PC-3 (cell line): ENCODE data around the gene XYLT2. TPM values are rescaled to one million over a fixed set of nuclear protein-coding genes. Genes with fewer than 3 reads are reported as not detected.
A peak's percentile ranks its signal among the peaks of the same experiment; 100 is the strongest.

ENCODE experiments used
- ATAC-seq: fragments of 200-7000 bp; cut with Tn5 transposase; 2 replicates; pipeline ENCODE4 v1.9.1; 2020; ENCODE audit warnings: mild to moderate bottlenecking, moderate library complexity
- BruUV-seq: library from RNA; stranded (reverse); fragments of 400-500 nt; replicated peaks from 2 replicates; lab custom pipeline; 2021; lab: Mats Ljungman, UMichigan
- CTCF ChIA-PET: fragments of 300-600 bp; sonication (Branson Sonifier 250); formaldehyde crosslinking; loops from one replicate; lab custom pipeline; 2022; ENCODE audit warnings: antibody characterized with exemption; lab: Charles Lee
- POLR2A ChIA-PET: fragments of 300-600 bp; sonication (Branson Sonifier 250); formaldehyde crosslinking; loops from one replicate; lab custom pipeline; 2022; ENCODE audit warnings: antibody characterized with exemption; ENCODE audit not compliant: unreplicated experiment; lab: Charles Lee
- DNase-seq: peaks from one replicate; pipeline ENCODE4 v3.0.0-alpha.2; 2015
- H2AFZ ChIP-seq: fragments of 300-600 bp; sonication (generic); 2 replicates; pipeline ENCODE4 v1.6.0; 2016; ENCODE audit warnings: antibody characterized with exemption, low read length
- H3F3A ChIP-seq: fragments of 300-600 bp; sonication (generic); one replicate; pipeline ENCODE4 v1.6.0; 2017; ENCODE audit warnings: antibody characterized with exemption, low read length, control low read depth, mild to moderate bottlenecking; ENCODE audit not compliant: unreplicated experiment
- H3K27ac ChIP-seq: fragments of 300-600 bp; sonication (generic); 2 replicates; pipeline ENCODE4 v1.5.1; 2016; ENCODE audit warnings: mild to moderate bottlenecking, low read length
- H3K27me3 ChIP-seq: fragments of 300-600 bp; sonication (generic); 2 replicates; pipeline ENCODE4 v1.6.1; 2016; ENCODE audit warnings: low read length, mixed read lengths
- H3K36me3 ChIP-seq: fragments of 300-600 bp; sonication (generic); 2 replicates; pipeline ENCODE4 v1.6.1; 2016; ENCODE audit warnings: low read depth, mixed run types, low read length, mixed read lengths
- H3K4me1 ChIP-seq: fragments of 300-600 bp; sonication (generic); 2 replicates; pipeline ENCODE4 v1.5.1; 2016; ENCODE audit warnings: low read length; ENCODE audit not compliant: insufficient read depth
- H3K4me2 ChIP-seq: fragments of 300-600 bp; sonication (generic); 2 replicates; pipeline ENCODE4 v1.6.0; 2016; ENCODE audit warnings: low read length
- H3K4me3 ChIP-seq: fragments of 300-600 bp; sonication (generic); 2 replicates; pipeline ENCODE4 v1.5.1; 2016; ENCODE audit warnings: mild to moderate bottlenecking, low read length, mixed read lengths
- H3K79me2 ChIP-seq: fragments of 300-600 bp; sonication (generic); 2 replicates; pipeline ENCODE4 v1.6.1; 2017; ENCODE audit warnings: low read length, mixed read lengths
- H3K9ac ChIP-seq: fragments of 300-600 bp; sonication (generic); 2 replicates; pipeline ENCODE4 v1.6.0; 2016; ENCODE audit warnings: mild to moderate bottlenecking, low read length
- H3K9me2 ChIP-seq: fragments of 300-600 bp; sonication (generic); replicated peaks from 2 replicates; pipeline ENCODE4 v1.6.1; 2016; ENCODE audit warnings: mixed run types, low read length, mixed read lengths
- H3K9me3 ChIP-seq: fragments of 300-600 bp; sonication (generic); 2 replicates; pipeline ENCODE4 v1.6.1; 2016; ENCODE audit warnings: low read length, mixed read lengths
- H4K20me1 ChIP-seq: fragments of 300-600 bp; sonication (generic); 2 replicates; pipeline ENCODE4 v1.6.1; 2016; ENCODE audit warnings: low read length, mixed read lengths
- CTCF ChIP-seq: fragments of 300-600 bp; sonication (generic); conservative IDR thresholded peaks from 2 replicates; pipeline ENCODE4 v1.5.1; 2017; ENCODE audit warnings: antibody characterized with exemption, low read depth, mild to moderate bottlenecking, low read length
- EZH2 ChIP-seq: fragments of 300-600 bp; sonication (generic); IDR thresholded peaks from one replicate; pipeline ENCODE4 v1.6.1; 2017; ENCODE audit warnings: antibody characterized with exemption, mild to moderate bottlenecking, low read length; ENCODE audit not compliant: unreplicated experiment
- EZH2phosphoT487 ChIP-seq: fragments of 300-600 bp; sonication (generic); IDR thresholded peaks from 2 replicates; pipeline ENCODE4 v1.6.1; 2018; ENCODE audit warnings: mild to moderate bottlenecking, antibody characterized with exemption, low read length, borderline replicate concordance
- intact Hi-C: fragments of 100-400 bp; cut with micrococcal nuclease; formaldehyde crosslinking; loops from 2 replicates; pipeline ENCODE4 v1.9.0; 2023
- total RNA-seq: library from RNA; depleted of rRNA; stranded (reverse); fragments of >200 nt; gene quantifications from 2 replicates; pipeline ENCODE4 v1.2.3, GENCODE V29; 2014

XYLT2 gene
- total RNA-seq, 1 experiment from 2014 or later = 53.5 TPM

- H3K27me3 ChIP-seq = no peaks in the 10 kb centered on the region
- no peaks in the 10 kb centered on the region for H3K9me2 ChIP-seq
- TSS peak; percentile 21 for BruUV-seq
- POLR2A ChIA-PET = interaction anchor here (0.6 kb wide), 1 partner anchor 10 kb away, joined by 4 read pairs; no protein-coding TSS in a partner anchor
- H3K9ac ChIP-seq = peak overlapping the region; percentile 78; the same call in 1 of the 2 replicates
- H3K4me1 ChIP-seq = peaks cover 26% of the 10 kb centered on the region
- DNase-seq (no peak), ATAC-seq (no peak)
- no peak overlapping the region for H2AFZ ChIP-seq
- no peak for TF ChIP-seq CTCF
- TF ChIP-seq EZH2phosphoT487 = no peak
- no peak for TF ChIP-seq EZH2
- no peaks in the 10 kb centered on the region for H3K36me3 ChIP-seq
- intact Hi-C loops = no loop called here
- peaks cover 30% of the 10 kb centered on the region for H3K79me2 ChIP-seq
- no peaks in the 10 kb centered on the region for H3F3A ChIP-seq
- H3K27ac ChIP-seq = no peak overlapping the region
- H4K20me1 ChIP-seq = no peaks in the 10 kb centered on the region; the same call in 1 of the 2 replicates
- peak overlapping the region; percentile 95 for H3K4me2 ChIP-seq
- peak overlapping the region; percentile 95 for H3K4me3 ChIP-seq
- CTCF ChIA-PET = no interaction called here
- H3K9me3 ChIP-seq = no peaks in the 10 kb centered on the region
These were observed 1.4 kb downstream of the XYLT2 start for GRCh38 chr17:50347117-50347893.

GRCh38 chr17:50347894-50348291 is 2.0 kb downstream of the XYLT2 start:
- no peaks in the 10 kb centered on the region for H3K27me3 ChIP-seq
- H3K4me3 ChIP-seq = no peak overlapping the region
- intact Hi-C loops = no loop called here
- no peaks in the 10 kb centered on the region for H3K9me2 ChIP-seq
- peaks cover 26% of the 10 kb centered on the region for H3K4me1 ChIP-seq
- H2AFZ ChIP-seq = no peak overlapping the region
- ChIA-PET CTCF (no interaction called here), POLR2A (interaction anchor here (0.6 kb wide), 1 partner anchor 11 kb away, joined by 4 read pairs; no protein-coding TSS in a partner anchor)
- no peak overlapping the region for H3K27ac ChIP-seq
- ATAC-seq (no peak), DNase-seq (no peak)
- peaks cover 30% of the 10 kb centered on the region for H3K79me2 ChIP-seq
- BruUV-seq = no TSS peak
- TF ChIP-seq EZH2 = no peak
- no peaks in the 10 kb centered on the region for H3K9me3 ChIP-seq
- H4K20me1 ChIP-seq = no peaks in the 10 kb centered on the region; the same call in 1 of the 2 replicates
- no peak overlapping the region for H3K9ac ChIP-seq
- H3F3A ChIP-seq = no peaks in the 10 kb centered on the region
- no peaks in the 10 kb centered on the region for H3K36me3 ChIP-seq
- H3K4me2 ChIP-seq = peak overlapping the region; percentile 95; the same call in 1 of the 2 replicates

- no TSS peak for BruUV-seq
- Histone ChIP-seq H3K9ac (no peak overlapping the region), H3K27me3 (no peaks in the 10 kb centered on the region), H3K4me2 (peak overlapping the region; percentile 95; the same call in 1 of the 2 replicates), H2AFZ (no peak overlapping the region), H3K27ac (no peak overlapping the region), H3K36me3 (no peaks in the 10 kb centered on the region), H4K20me1 (no peaks in the 10 kb centered on the region; the same call in 1 of the 2 replicates), H3K9me2 (no peaks in the 10 kb centered on the region), H3K4me1 (peaks cover 26% of the 10 kb centered on the region), H3F3A (no peaks in the 10 kb centered on the region), H3K9me3 (no peaks in the 10 kb centered on the region), H3K4me3 (no peak overlapping the region), H3K79me2 (peaks cover 30% of the 10 kb centered on the region)
- POLR2A ChIA-PET = no interaction called here
- TF ChIP-seq EZH2phosphoT487 (no peak), EZH2 (no peak), CTCF (no peak)
- ATAC-seq = peak; percentile 37
- CTCF ChIA-PET = no interaction called here
- intact Hi-C loops = no loop called here
- peak; percentile 53 for DNase-seq
These were observed 2.8 kb downstream of the XYLT2 start for GRCh38 chr17:50348522-50349242.
